CD14-positive monocyte (primary cell): ENCODE results near the gene CDH22. TPM values are rescaled to one million over a fixed set of nuclear protein-coding genes. Genes with fewer than 3 reads are reported as not detected.

Experiments
- DNase-seq, 3 donors: peaks; one replicate each; pipeline ENCODE4 v3.0.0-alpha.2; 2011 to 2022
- H2AFZ ChIP-seq: 2 replicates; pipeline ENCODE4 v1.6.0; 2012; ENCODE audit warnings: mild to moderate bottlenecking, low read depth, low read length, inconsistent platforms; ENCODE audit not compliant: insufficient read depth, poor library complexity, severe bottlenecking
- H3K27ac ChIP-seq, 2 donors: 1 replicate in 1 of 2; 2 replicates in 1 of 2; pipeline ENCODE4 v1.5.1; 2012 to 2013; ENCODE audit warnings: low read length in 2 of 2, control low read depth in 1 of 2, inconsistent platforms in 1 of 2, low read depth in 1 of 2, mild to moderate bottlenecking in 1 of 2
- H3K27me3 ChIP-seq, 2 donors: one replicate each; pipeline versions ENCODE4 v1.6.0 to v1.6.1; 2011 to 2013; ENCODE audit warnings: low read length in 2 of 2; ENCODE audit not compliant: control insufficient read depth in 2 of 2, insufficient read depth in 2 of 2
- H3K36me3 ChIP-seq, 2 donors: replicated peaks in 1 of 2; 1 replicate in 1 of 2; 2 replicates in 1 of 2; pipeline versions ENCODE4 v1.5.1 to v1.6.1; 2012 to 2013; ENCODE audit warnings: low read length in 2 of 2, control low read depth in 1 of 2, inconsistent platforms in 1 of 2, mild to moderate bottlenecking in 1 of 2; ENCODE audit not compliant: insufficient read depth in 2 of 2, control insufficient read depth in 1 of 2
- H3K4me1 ChIP-seq, 2 donors: 1 replicate in 1 of 2; 2 replicates in 1 of 2; pipeline versions ENCODE4 v1.5.1 to v1.6.1; 2012 to 2013; ENCODE audit warnings: low read length in 2 of 2, control low read depth in 1 of 2, inconsistent platforms in 1 of 2, mild to moderate bottlenecking in 1 of 2, moderate library complexity in 1 of 2; ENCODE audit not compliant: insufficient read depth in 2 of 2, control insufficient read depth in 1 of 2
- H3K4me2 ChIP-seq: replicated peaks from 2 replicates; pipeline ENCODE3; 2012; ENCODE audit warnings: low read length, moderate library complexity, mild to moderate bottlenecking; ENCODE audit not compliant: poor library complexity, severe bottlenecking; ENCODE audit errors: extremely low read depth
- H3K4me3 ChIP-seq, 3 experiments: fragments of 200-600 bp in 1 of 3; sonication (generic) in 1 of 3; replicated peaks in 1 of 3; 1 replicate in 2 of 3; 2 replicates in 1 of 3; pipeline ENCODE4 v1.5.1; 2011 to 2013; ENCODE audit warnings: low read length in 3 of 3, mild to moderate bottlenecking in 3 of 3, control low read depth in 2 of 3, low read depth in 2 of 3, inconsistent platforms in 1 of 3, moderate library complexity in 1 of 3
- H3K79me2 ChIP-seq: 2 replicates; pipeline ENCODE4 v1.6.0; 2012; ENCODE audit warnings: mild to moderate bottlenecking, control low read depth, inconsistent platforms, low read length, moderate library complexity; ENCODE audit not compliant: insufficient read depth
- H3K9ac ChIP-seq: 2 replicates; pipeline ENCODE4 v1.6.0; 2017; ENCODE audit warnings: low read length, mild to moderate bottlenecking; ENCODE audit not compliant: insufficient read depth, poor library complexity, severe bottlenecking
- H3K9me3 ChIP-seq, 2 donors: replicated peaks in 1 of 2; 1 replicate in 1 of 2; 2 replicates in 1 of 2; pipeline versions ENCODE4 v1.5.1 to v1.6.1; 2012 to 2013; ENCODE audit warnings: low read length in 2 of 2, control low read depth in 1 of 2; ENCODE audit not compliant: control insufficient read depth in 1 of 2, insufficient read depth in 1 of 2
- H4K20me1 ChIP-seq: 2 replicates; pipeline ENCODE4 v1.6.0; 2012; ENCODE audit warnings: mild to moderate bottlenecking, low read length, control low read depth, moderate library complexity; ENCODE audit not compliant: insufficient read depth
- H3K27ac Mint-ChIP-seq, 7 donors: one replicate each; pipeline ENCODE4 v1.8.0; 2020; ENCODE audit warnings: mild to moderate bottlenecking in 7 of 7, mixed read lengths in 7 of 7, moderate library complexity in 6 of 7, inconsistent platforms in 2 of 7
- H3K27me3 Mint-ChIP-seq, 3 donors: one replicate each; pipeline ENCODE4 v1.8.0; 2021 to 2022; ENCODE audit warnings: low read depth in 3 of 3, mild to moderate bottlenecking in 3 of 3, mixed read lengths in 3 of 3, moderate library complexity in 3 of 3, inconsistent platforms in 1 of 3
- H3K36me3 Mint-ChIP-seq, 2 donors: one replicate each; pipeline ENCODE4 v1.8.0; 2020; ENCODE audit warnings: mixed read lengths in 2 of 2, inconsistent platforms in 1 of 2, mild to moderate bottlenecking in 1 of 2
- H3K4me1 Mint-ChIP-seq: one replicate; pipeline ENCODE4 v1.8.0; 2020; ENCODE audit warnings: mild to moderate bottlenecking, mixed read lengths
- H3K4me3 Mint-ChIP-seq, 2 donors: one replicate each; pipeline ENCODE4 v1.8.0; 2020; ENCODE audit warnings: mild to moderate bottlenecking in 2 of 2, mixed read lengths in 2 of 2, moderate library complexity in 1 of 2
- H3K9me3 Mint-ChIP-seq, 7 donors: one replicate each; pipeline ENCODE4 v1.8.0; 2020 to 2022; ENCODE audit warnings: mixed read lengths in 7 of 7, mild to moderate bottlenecking in 6 of 7, moderate library complexity in 6 of 7, inconsistent platforms in 2 of 7
- WGBS: methylation state at CpG from one replicate; pipeline ENCODE4 v1.1.5; 2013; ENCODE audit warnings: missing lambda C conversion rate; ENCODE audit not compliant: insufficient coverage; 5-methylcytosine and 5-hydroxymethylcytosine counted together
- intact Hi-C, 2 donors: fragments of 100-400 bp; cut with micrococcal nuclease; formaldehyde crosslinking; loops; one replicate each; pipeline versions ENCODE4 v1.15.0 to v1.15.1; 2023
- polyA plus RNA-seq, 3 donors: library from polyadenylated mRNA; depleted of rRNA in 1 of 3; unstranded in 2 of 3; stranded (reverse) in 1 of 3; fragments of 300-500 nt in 2 of 3; fragments of >200 nt in 1 of 3; fragmentation: Illumina TruSeq in 2 of 3; gene quantifications; 1 replicate in 2 of 3; 2 replicates in 1 of 3; pipeline ENCODE4 v1.2.3, GENCODE V29; 2012 to 2021
- TF ChIP-seq, protein P1 (sequence below): fragments of 200-600 bp; IDR thresholded peaks from one replicate; pipeline ENCODE4 v1.8.0; 2022; ENCODE audit warnings: antibody characterized with exemption, mild to moderate bottlenecking

CDH22 gene
- polyA plus RNA-seq, 3 donors: not detected

DNA sequence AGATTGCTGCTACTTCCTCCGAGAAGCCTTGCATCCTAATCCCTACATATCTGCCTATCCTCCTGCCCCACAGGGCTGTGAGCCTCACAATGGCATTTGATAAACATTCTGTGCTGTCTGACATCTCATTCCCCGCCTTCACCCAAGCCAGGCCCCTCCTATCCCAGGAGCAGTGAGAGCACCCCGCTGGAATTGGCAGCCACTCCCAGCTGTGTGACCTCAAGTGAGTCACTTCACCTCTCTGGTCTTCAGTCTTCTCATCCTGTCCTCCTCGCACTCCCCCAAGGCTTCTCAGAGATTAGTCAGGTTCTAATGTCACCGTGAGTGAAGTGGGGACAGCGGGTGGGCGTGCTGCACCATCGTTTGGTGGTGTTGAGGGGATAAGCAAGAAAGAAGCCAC is 81.7 kb downstream of the CDH22 start:
- Histone ChIP-seq H3K4me1 (peaks cover 8 to 13% of the 10 kb centered on the region in 2 donors), H3K27ac (no peak overlapping the region), H3K79me2 (no peaks in the 10 kb centered on the region), H4K20me1 (no peaks in the 10 kb centered on the region), H3K4me2 (peak overlapping the region; percentile 63), H2AFZ (peak overlapping the region; percentile 47), H3K9ac (no peak overlapping the region), H3K9me3 (peaks cover 0 to 7% of the 10 kb centered on the region in 2 donors), H3K27me3 (peaks cover 0 to 18% of the 10 kb centered on the region in 2 donors), H3K36me3 (no peaks in the 10 kb centered on the region), H3K4me3 (peak overlapping the region in 1 of 3 experiments; percentile 60)
- Mint-ChIP-seq H3K9me3 (peaks cover 0 to 10% (median 5%) of the 10 kb centered on the region in 7 donors), H3K4me1 (peaks cover 17% of the 10 kb centered on the region), H3K4me3 (peak overlapping the region; percentile 73 to 85), H3K27ac (no peak overlapping the region), H3K27me3 (peaks cover 27 to 43% (median 32%) of the 10 kb centered on the region in 3 donors), H3K36me3 (no peaks in the 10 kb centered on the region)
- intact Hi-C loops: no loop called here
- no peak for DNase-seq
- 61% methylated on average over 2 of the region's 8 CpGs for WGBS
- TF ChIP-seq, protein P1, sequence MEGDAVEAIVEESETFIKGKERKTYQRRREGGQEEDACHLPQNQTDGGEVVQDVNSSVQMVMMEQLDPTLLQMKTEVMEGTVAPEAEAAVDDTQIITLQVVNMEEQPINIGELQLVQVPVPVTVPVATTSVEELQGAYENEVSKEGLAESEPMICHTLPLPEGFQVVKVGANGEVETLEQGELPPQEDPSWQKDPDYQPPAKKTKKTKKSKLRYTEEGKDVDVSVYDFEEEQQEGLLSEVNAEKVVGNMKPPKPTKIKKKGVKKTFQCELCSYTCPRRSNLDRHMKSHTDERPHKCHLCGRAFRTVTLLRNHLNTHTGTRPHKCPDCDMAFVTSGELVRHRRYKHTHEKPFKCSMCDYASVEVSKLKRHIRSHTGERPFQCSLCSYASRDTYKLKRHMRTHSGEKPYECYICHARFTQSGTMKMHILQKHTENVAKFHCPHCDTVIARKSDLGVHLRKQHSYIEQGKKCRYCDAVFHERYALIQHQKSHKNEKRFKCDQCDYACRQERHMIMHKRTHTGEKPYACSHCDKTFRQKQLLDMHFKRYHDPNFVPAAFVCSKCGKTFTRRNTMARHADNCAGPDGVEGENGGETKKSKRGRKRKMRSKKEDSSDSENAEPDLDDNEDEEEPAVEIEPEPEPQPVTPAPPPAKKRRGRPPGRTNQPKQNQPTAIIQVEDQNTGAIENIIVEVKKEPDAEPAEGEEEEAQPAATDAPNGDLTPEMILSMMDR: no peak

DNA sequence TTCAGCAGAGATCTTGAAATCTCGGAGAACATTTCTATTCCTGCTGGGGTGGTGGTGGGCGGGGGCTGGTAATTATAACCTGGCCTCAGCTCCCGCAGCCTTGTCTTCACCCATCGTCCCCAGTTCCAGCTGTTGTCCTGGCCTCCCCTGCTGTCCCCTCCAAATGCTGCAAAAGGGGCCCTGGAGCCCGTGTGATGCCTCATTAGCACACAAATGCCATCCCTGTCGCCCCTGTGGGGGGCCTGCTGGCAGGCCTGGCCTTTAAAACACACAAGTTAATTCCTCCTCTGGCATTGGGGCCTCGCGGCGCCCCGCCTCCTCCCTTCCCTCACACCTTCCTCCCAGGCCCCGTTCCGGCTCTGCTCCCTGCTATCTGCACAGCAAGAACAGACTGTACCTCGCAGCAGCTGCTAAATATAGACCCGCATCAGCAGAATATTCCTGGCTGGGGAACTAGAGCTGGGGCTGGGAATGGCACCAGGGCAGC is 85.7 kb downstream of the CDH22 start:
- TF ChIP-seq, protein P1: no peak
- 52% methylated on average over 10 of the region's 14 CpGs for WGBS
- Mint-ChIP-seq H3K27ac (peak overlapping the region in 1 of 7 donors; percentile 19), H3K4me3 (no peak overlapping the region), H3K4me1 (peaks cover 18% of the 10 kb centered on the region), H3K9me3 (peaks cover 0 to 6% (median 2%) of the 10 kb centered on the region in 7 donors), H3K36me3 (no peaks in the 10 kb centered on the region), H3K27me3 (peaks cover 24 to 41% (median 28%) of the 10 kb centered on the region in 3 donors)
- Histone ChIP-seq H3K4me1 (peaks cover 8 to 12% of the 10 kb centered on the region in 2 donors), H3K27me3 (peaks cover 0 to 18% of the 10 kb centered on the region in 2 donors), H3K9me3 (peaks cover 0 to 2% of the 10 kb centered on the region in 2 donors), H3K9ac (peak overlapping the region; percentile 20), H3K4me2 (no peak overlapping the region), H3K27ac (no peak overlapping the region), H3K4me3 (no peak overlapping the region), H4K20me1 (no peaks in the 10 kb centered on the region), H3K36me3 (no peaks in the 10 kb centered on the region), H2AFZ (no peak overlapping the region), H3K79me2 (no peaks in the 10 kb centered on the region)
- intact Hi-C loops: no loop called here
- DNase-seq: no peak
